Mucosa of rectum (tissue), 2 donors: ENCODE data around the gene MAF.

ENCODE experiments used
- H3K27ac ChIP-seq, 2 donors: one replicate each; pipeline ENCODE4 v1.7.0; 2013; ENCODE audit warnings: inconsistent platforms in 2 of 2, low read depth in 2 of 2, low read length in 2 of 2
- H3K27me3 ChIP-seq, 2 donors: one replicate each; pipeline ENCODE4 v1.7.0; 2013; ENCODE audit warnings: low read length in 2 of 2; ENCODE audit not compliant: control insufficient read depth in 2 of 2, insufficient read depth in 2 of 2
- H3K36me3 ChIP-seq, 2 donors: one replicate each; pipeline ENCODE4 v1.7.0; 2013; ENCODE audit warnings: low read length in 2 of 2; ENCODE audit not compliant: control insufficient read depth in 2 of 2, insufficient read depth in 2 of 2
- H3K4me1 ChIP-seq, 2 donors: one replicate each; pipeline ENCODE4 v1.7.0; 2013; ENCODE audit warnings: low read length in 2 of 2, mild to moderate bottlenecking in 1 of 2; ENCODE audit not compliant: control insufficient read depth in 2 of 2, insufficient read depth in 2 of 2
- H3K4me3 ChIP-seq, 2 donors: one replicate each; pipeline ENCODE4 v1.7.0; 2013; ENCODE audit warnings: low read length in 2 of 2
- H3K9ac ChIP-seq, 2 donors: one replicate each; pipeline ENCODE4 v1.7.0; 2013; ENCODE audit warnings: low read length in 2 of 2, low read depth in 1 of 2, mild to moderate bottlenecking in 1 of 2
- H3K9me3 ChIP-seq, 2 donors: one replicate each; pipeline ENCODE4 v1.7.0; 2013; ENCODE audit warnings: low read length in 2 of 2; ENCODE audit not compliant: control insufficient read depth in 2 of 2
- donor health status: healthy.
- donor health status: Normal muscosa, but diverticular disease.

Gene MAF

GRCh38 chr16:79613009-79613408 is 12.5 kb upstream of the MAF start:
- Histone ChIP-seq H3K36me3 (no peaks in the 10 kb centered on the region), H3K27ac (no peak overlapping the region), H3K4me1 (no peaks in the 10 kb centered on the region), H3K27me3 (no peaks in the 10 kb centered on the region), H3K4me3 (no peak overlapping the region), H3K9ac (no peak overlapping the region), H3K9me3 (no peaks in the 10 kb centered on the region)

DNA sequence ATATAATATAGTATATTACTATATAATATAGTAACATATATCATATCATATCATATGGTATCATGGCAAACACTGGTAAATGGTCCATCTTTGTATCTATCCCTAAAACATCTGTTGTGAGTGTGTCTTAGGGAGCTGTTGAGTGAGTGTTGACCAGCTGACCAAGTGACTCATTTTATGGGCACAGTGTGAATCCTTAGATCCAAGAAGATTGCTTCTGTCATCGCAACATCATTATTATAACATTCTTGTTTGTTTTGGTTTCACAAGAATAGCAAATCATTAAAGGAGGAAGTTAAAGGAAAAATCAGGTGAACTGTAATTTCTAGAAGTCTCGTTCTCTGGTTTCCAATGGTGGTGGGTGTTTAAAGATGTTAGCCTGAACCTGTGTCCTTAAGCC is 11.7 kb upstream of the MAF start:
- Histone ChIP-seq H3K9ac (no peak overlapping the region), H3K36me3 (no peaks in the 10 kb centered on the region), H3K27me3 (no peaks in the 10 kb centered on the region), H3K4me1 (no peaks in the 10 kb centered on the region), H3K4me3 (no peak overlapping the region), H3K9me3 (no peaks in the 10 kb centered on the region), H3K27ac (no peak overlapping the region)

DNA sequence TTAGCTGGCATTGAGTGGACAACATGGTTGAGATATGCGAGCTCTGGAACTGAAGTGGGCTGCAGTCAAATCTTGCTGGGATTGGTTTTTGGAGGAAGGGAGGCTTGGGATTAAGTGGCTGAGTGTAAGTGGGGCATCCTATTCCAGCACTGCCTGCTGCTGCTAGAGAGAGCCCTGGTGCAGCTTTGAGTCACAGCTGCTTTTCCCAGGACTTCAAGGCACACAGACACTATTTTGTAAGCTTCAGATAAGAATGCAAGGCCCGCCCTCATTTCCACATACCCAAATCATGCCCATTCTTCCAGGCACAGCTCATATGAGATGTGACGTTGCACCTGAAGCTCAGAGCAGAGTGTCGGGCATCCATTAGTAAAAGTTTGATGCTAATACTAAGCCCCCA is 10.2 kb upstream of the MAF start:
- Histone ChIP-seq H3K9ac (no peak overlapping the region), H3K4me1 (no peaks in the 10 kb centered on the region), H3K4me3 (no peak overlapping the region), H3K27ac (no peak overlapping the region), H3K27me3 (no peaks in the 10 kb centered on the region), H3K9me3 (no peaks in the 10 kb centered on the region), H3K36me3 (no peaks in the 10 kb centered on the region)

- no peaks in the 10 kb centered on the region for H3K36me3 ChIP-seq
- no peak overlapping the region for H3K27ac ChIP-seq
- no peaks in the 10 kb centered on the region for H3K27me3 ChIP-seq
- no peak overlapping the region for H3K4me3 ChIP-seq
- H3K9ac ChIP-seq, result no peak overlapping the region
- H3K4me1 ChIP-seq, result no peaks in the 10 kb centered on the region
- H3K9me3 ChIP-seq, result no peaks in the 10 kb centered on the region
Observed at GRCh38 chr16:79609861-79610260, 9.3 kb upstream of the MAF start.

- no peaks in the 10 kb centered on the region for H3K4me1 ChIP-seq
- H3K4me3 ChIP-seq, result no peak overlapping the region
- peaks cover 0 to 2% of the 10 kb centered on the region in 2 donors for H3K27me3 ChIP-seq
- H3K9ac ChIP-seq, result no peak overlapping the region
- H3K9me3 ChIP-seq, result no peaks in the 10 kb centered on the region
- no peak overlapping the region for H3K27ac ChIP-seq
- H3K36me3 ChIP-seq, result no peaks in the 10 kb centered on the region
Observed at GRCh38 chr16:79608976-79609375, 8.4 kb upstream of the MAF start.

GRCh38 chr16:79607587-79607986 is 7.0 kb upstream of the MAF start:
- Histone ChIP-seq H3K27ac (no peak overlapping the region), H3K36me3 (no peaks in the 10 kb centered on the region), H3K4me3 (no peak overlapping the region), H3K4me1 (peaks cover 0 to under 1% of the 10 kb centered on the region in 2 donors), H3K9ac (no peak overlapping the region), H3K27me3 (peaks cover 2 to 5% of the 10 kb centered on the region in 2 donors), H3K9me3 (no peaks in the 10 kb centered on the region)

GRCh38 chr16:79605999-79606398 is 5.5 kb upstream of the MAF start:
- no peaks in the 10 kb centered on the region for H3K9me3 ChIP-seq
- no peak overlapping the region for H3K27ac ChIP-seq
- H3K9ac ChIP-seq, result no peak overlapping the region
- peaks cover 3 to 15% of the 10 kb centered on the region in 2 donors for H3K4me1 ChIP-seq
- H3K4me3 ChIP-seq, result no peak overlapping the region
- peaks cover 5 to 6% of the 10 kb centered on the region in 2 donors for H3K27me3 ChIP-seq
- H3K36me3 ChIP-seq, result no peaks in the 10 kb centered on the region

GRCh38 chr16:79603055-79603454 is 2.5 kb upstream of the MAF start:
- peak overlapping the region in 1 of 2 donors; percentile 39 for H3K9ac ChIP-seq
- H3K9me3 ChIP-seq, result no peaks in the 10 kb centered on the region
- no peaks in the 10 kb centered on the region for H3K36me3 ChIP-seq
- H3K4me1 ChIP-seq, result peaks cover 8 to 19% of the 10 kb centered on the region in 2 donors
- H3K27me3 ChIP-seq, result peaks cover 9 to 12% of the 10 kb centered on the region in 2 donors
- H3K27ac ChIP-seq, result peak overlapping the region; percentile 28 to 35
- peak overlapping the region in 1 of 2 donors; percentile 83 for H3K4me3 ChIP-seq

GRCh38 chr16:79602628-79603014 is 2.1 kb upstream of the MAF start:
- H3K27me3 ChIP-seq, result peaks cover 12 to 16% of the 10 kb centered on the region in 2 donors
- peak overlapping the region; percentile 39 to 41 for H3K9ac ChIP-seq
- no peaks in the 10 kb centered on the region for H3K36me3 ChIP-seq
- no peaks in the 10 kb centered on the region for H3K9me3 ChIP-seq
- peaks cover 8 to 19% of the 10 kb centered on the region in 2 donors for H3K4me1 ChIP-seq
- H3K4me3 ChIP-seq, result peak overlapping the region in 1 of 2 donors; percentile 83
- H3K27ac ChIP-seq, result peak overlapping the region; percentile 28 to 35

GRCh38 chr16:79601931-79602627 is 1.5 kb upstream of the MAF start:
- Histone ChIP-seq H3K9ac (peak overlapping the region; percentile 41 to 81), H3K4me3 (peak overlapping the region; percentile 83 to 84), H3K27ac (peak overlapping the region; percentile 87 to 90)

More at GRCh38 chr16:79601931-79602627, 1.5 kb upstream of the MAF start:
- Histone ChIP-seq H3K27me3 (peaks cover 16 to 20% of the 10 kb centered on the region in 2 donors), H3K36me3 (no peaks in the 10 kb centered on the region), H3K9me3 (no peaks in the 10 kb centered on the region), H3K4me1 (peaks cover 8 to 19% of the 10 kb centered on the region in 2 donors)
